HG03571 (cell line): ENCODE results near the gene RAD51B.
"Not testable (repeated sequence)": the region's sequence is repeated elsewhere in the genome, so short reads cannot be mapped to it uniquely, and the experiment has no call there.

Experiments used
- ATAC-seq: cut with Tn5 transposase; IDR thresholded peaks from one replicate; pipeline ENCODE4 v1.9.1; 2021; ENCODE audit not compliant: unreplicated experiment

The RAD51B gene

GRCh38 chr14:68416171-68416570 is 596.6 kb downstream of the RAD51B start:
- no peak for ATAC-seq

- ATAC-seq = no peak
Measured at GRCh38 chr14:68417009-68417650, 597.6 kb downstream of the RAD51B start.

DNA sequence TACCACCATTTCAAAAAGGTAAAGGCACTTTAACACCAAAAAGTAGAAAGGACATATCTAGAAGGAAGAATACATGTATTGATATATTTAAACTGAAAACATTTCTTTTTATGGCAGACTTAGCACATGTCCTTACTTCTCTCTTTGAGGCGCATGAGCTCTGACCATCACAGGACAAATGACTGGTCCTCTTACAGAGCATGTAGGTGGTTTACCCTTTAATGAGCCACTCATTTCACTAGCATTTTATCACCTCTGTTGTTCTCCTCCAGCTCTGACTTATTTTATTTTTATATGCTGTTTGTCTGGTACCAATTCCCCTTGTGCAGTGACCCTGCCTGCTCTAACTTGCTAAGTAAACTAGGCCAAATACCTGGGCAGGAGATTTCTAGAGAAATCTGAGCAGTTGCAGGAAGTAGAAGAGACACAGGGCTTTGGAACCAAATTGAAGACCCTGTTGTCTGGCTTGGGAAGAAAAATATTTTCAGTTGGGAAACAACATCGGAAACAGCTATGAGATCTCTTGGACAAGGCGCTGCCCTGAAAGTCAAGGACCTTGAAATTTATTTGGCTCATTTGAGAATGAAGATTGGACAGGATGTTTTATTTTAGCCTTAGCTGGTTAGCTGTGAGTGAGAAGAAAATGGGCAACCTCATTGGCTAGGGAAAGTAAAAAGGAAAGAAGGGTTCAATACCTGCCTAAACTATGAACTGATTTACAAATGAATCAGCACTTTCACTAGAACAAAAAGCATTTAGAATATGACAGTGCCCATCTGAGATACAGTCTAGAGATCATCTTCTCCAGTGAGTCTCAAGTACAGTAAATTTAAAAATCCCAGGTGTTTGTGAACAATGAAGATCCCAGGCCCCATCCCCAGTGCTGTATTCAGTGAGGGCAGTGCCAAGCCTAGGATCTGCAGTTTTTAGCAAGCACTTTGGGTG is 598.9 kb downstream of the RAD51B start:
- no peak for ATAC-seq

- no peak for ATAC-seq
Measured at GRCh38 chr14:68420350-68420749, 600.8 kb downstream of the RAD51B start.

DNA sequence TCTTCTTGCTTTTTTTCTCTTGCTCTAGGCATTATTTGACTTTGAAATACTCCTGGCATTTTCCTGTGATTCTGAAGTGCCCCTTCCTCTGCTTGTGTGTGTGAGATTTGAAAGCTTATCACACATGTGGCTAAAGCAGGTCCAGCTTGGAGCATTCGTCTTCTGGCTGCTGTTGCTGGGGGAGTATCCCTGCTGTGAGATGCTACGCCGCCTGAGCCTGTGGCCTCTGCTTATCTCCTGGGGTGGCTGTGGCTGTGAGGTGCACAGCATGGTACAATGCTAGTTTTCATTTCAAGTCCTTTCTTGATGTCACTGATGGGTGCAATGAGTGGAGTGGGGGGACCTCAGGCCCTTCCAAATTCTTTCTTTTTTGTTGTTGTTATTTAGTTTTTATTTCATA is 601.5 kb downstream of the RAD51B start:
- ATAC-seq = no peak

DNA sequence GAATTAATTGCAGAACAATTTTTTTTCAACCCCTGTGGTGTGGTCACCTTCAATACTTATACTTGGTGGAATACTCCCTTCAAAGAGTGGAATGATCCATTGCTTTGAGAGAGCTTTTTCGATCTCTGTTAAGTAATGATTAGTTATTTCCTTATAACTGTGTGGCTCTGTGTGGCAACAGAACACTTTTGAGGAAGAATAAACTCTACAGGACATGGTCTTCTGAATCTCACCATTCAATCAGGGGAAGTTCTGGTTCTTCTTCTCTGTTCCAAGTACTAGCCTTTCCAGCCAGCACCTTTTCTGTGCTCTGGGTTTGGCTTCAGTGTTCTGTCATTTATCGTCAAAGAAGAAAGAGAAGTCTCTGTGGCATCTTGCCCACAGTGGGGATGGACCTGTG is 604.1 kb downstream of the RAD51B start:
- no peak for ATAC-seq

- ATAC-seq = no peak
Measured at GRCh38 chr14:68424443-68425172, 605.0 kb downstream of the RAD51B start.

DNA sequence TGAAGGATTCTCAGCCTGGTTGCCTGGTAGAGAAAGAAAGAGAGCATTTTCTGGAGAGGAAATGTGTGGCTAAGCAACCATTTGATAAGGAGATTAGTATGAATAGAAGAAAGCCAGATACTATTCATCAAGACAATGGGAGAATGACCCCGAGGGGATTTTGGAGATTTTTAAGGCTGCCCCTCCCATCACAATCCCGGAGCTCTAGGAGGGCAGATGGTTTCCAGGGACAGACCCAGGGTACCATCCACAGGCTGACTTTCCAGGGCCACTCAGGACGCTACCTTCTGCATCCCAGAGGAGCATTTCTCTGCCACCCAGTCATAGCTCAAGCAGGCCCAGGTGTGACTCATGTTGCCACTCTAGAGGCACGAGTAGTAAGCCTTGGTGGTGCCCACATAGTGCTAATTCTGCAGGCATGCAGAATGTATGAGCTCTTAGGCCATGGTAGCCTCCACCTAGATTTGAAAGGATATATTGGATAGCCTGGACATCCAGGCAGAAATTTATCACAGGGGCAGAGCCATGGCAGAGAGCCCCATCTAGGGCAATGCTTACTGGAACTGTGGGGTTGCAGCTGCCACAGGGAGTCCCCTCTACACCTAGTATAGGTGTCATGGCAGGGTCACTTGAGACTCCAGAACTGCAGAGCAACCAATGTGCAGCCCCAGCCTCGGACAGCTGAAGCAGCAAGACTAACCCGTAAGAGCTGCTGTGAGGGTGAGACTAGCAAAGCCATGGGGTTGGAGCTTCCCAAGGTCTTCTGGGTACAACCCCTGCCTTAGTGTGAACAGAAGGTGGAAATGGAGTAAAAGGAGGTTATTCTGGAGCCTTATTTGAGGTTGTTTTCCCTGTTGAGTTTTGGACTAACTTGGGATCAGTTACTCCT is 607.3 kb downstream of the RAD51B start:
- no peak for ATAC-seq

- ATAC-seq = no peak
Measured at GRCh38 chr14:68427550-68427890, 607.9 kb downstream of the RAD51B start.

DNA sequence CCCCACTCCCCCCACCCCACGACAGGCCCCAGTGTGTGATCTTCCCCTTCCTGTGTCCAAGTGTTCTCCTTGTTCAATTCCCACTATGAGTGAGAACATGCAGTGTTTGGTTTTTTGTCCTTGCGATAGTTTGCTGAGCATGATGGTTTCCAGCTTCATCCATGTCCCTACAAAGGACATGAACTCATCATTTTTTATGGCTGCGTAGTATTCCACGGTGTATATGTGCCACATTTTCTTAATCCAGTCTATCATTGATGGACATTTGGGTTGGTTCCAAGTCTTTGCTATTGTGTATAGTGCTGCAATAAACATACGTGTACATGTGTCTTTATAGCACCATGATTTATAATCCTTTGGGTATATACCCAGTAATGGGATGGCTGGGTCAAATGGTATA is 609.3 kb downstream of the RAD51B start:
- ATAC-seq = not testable (repeated sequence)

GRCh38 chr14:68434173-68434572 is 614.6 kb downstream of the RAD51B start:
- ATAC-seq = not testable (repeated sequence)

DNA sequence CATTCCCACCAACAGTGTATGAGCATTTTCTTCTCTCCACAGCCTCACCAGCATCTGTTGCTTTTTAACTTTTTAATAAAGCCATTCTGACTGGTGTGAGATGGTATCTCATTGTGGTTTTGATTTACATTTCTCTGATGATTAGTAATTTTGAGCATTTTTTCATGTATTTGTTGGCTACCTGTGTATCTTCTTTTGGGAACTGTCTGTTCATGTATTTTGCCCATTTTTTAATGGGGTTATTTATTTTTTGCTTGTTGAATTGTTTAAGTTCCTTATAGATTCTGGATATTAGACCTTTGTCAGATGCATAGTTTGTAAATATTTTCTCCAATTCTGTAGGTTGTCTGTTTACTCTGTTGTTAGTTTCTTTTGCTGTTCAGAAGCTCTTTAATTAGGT is 616.1 kb downstream of the RAD51B start:
- ATAC-seq = not testable (repeated sequence)

- ATAC-seq = no peak
Measured at GRCh38 chr14:68439676-68440075, 620.1 kb downstream of the RAD51B start.

DNA sequence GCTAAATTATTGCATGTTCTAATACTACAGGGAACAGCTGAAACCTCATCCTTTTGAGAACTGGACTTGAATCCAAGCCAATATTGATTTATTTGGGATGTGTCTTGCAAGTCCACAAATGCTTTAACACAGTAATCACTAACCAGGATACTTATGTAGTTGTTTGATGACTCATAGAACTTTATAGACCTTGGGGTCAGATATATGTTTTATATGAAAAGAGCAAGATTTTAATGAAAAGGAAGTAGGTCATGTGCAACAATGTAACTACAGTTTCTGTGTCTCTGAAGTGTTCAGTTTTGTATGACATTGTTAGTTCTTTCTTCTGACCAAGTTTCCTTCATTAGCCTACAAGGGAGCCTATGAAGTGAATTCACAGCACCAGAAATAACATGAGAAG is 621.2 kb downstream of the RAD51B start:
- ATAC-seq = no peak

- no peak for ATAC-seq
Measured at GRCh38 chr14:68441542-68441941, 622.0 kb downstream of the RAD51B start.

DNA sequence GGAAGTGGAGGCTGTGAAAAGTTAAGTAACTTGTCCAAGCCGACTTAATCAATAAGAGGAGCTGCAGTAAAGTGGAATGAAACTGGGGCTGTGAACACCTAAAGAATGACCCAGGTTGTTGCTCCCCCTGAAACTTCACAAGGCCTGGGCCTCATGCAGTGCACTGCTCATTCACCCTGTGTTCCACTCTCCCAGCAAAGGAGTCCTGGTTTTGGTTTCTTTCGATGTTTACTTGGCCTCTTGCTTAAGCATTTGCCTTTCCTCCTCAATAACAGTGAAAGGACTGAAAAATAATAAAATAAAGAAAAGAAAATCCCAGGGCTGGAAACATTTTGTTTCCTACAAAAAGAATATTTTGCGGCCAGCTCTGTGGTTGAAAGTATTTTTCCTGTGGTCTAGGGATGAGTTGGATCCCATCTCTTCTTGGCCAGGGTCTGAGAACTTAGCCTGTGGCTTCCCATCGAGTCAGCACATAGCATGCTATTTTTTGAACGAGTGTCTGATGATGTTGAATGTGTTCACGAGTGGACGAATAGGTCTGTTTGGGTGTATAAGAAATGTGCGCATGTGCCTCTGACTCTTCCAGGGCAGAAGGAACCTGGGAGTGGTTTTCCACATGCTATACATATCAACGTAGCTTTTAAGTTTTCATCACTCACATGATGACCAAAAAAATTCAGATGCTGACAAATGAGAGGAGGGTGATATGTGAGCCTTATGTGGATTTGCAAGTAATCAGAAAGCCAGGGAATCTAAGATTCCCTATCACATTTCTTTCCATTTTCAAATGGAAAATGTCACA is 623.5 kb downstream of the RAD51B start:
- no peak for ATAC-seq

DNA sequence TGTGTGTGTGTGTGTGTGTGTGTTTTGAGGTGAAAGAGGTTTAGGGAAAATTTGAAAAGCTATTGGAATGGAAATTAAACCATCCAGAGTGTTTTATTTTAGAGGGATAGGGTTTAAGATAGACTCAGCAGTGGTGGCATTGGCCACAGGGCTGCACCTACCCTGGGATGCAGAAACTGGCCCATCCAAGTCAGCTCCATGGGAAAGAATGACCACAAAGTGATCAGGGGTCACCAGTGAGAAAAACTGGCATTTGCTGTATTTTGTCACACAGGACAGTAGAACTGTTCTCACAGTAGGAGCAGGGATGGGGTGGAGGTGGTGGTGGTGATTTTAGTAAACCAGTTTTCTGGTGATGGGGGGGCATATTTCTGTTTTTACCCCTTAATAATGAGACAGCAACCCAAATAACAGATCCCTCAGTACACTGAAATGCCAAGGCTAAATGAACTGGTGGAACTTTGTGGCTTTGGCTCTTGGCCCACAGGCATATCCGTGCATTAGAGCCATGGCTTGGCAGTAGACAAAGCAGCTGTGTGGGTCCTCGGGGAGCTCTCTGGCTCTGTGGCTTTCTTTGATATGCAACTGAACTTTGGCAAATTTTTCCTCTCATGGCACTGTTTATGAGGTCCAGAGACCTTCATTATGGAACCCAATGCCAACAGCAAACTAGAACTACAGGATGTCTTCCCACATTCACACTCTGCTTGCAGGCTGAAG is 625.0 kb downstream of the RAD51B start:
- no peak for ATAC-seq

GRCh38 chr14:68446243-68447040 is 626.9 kb downstream of the RAD51B start:
- ATAC-seq = no peak
